WTC11 (cell line): ENCODE data around the gene TNIP3. TPM values are rescaled to one million over a fixed set of nuclear protein-coding genes. Genes with fewer than 3 reads are reported as not detected.

ENCODE experiments used
- ATAC-seq: fragments of 200-7000 bp; cut with Tn5 transposase; 2 replicates; pipeline ENCODE4 v1.10.0; 2021; ENCODE audit warnings: mild to moderate bottlenecking, moderate library complexity
- CTCF ChIA-PET: fragments of 300-600 bp; sonication (Branson Sonifier 250); formaldehyde crosslinking; loops from one replicate; lab custom pipeline; 2021; ENCODE audit warnings: antibody characterized with exemption; lab: Charles Lee
- POLR2A ChIA-PET: fragments of 350-600 bp; sonication (Branson Sonifier 250); formaldehyde crosslinking; loops from one replicate; lab custom pipeline; 2021; ENCODE audit warnings: antibody characterized with exemption; lab: Charles Lee
- DNase-seq: peaks from one replicate; pipeline ENCODE4 v3.0.0; 2021; ENCODE audit warnings: low spot score
- H3K27ac Mint-ChIP-seq: 2 replicates; pipeline ENCODE4 v1.8.0; 2021; ENCODE audit warnings: mixed read lengths
- H3K27me3 Mint-ChIP-seq: 2 replicates; pipeline ENCODE4 v1.8.0; 2021; ENCODE audit warnings: low read depth, mild to moderate bottlenecking, moderate library complexity, mixed read lengths
- H3K36me3 Mint-ChIP-seq: 2 replicates; pipeline ENCODE4 v1.8.0; 2021; ENCODE audit warnings: mixed read lengths
- H3K4me1 Mint-ChIP-seq: 2 replicates; pipeline ENCODE4 v1.8.0; 2022; ENCODE audit warnings: mixed read lengths
- H3K4me3 Mint-ChIP-seq: 2 replicates; pipeline ENCODE4 v1.8.0; 2021; ENCODE audit warnings: mild to moderate bottlenecking, moderate library complexity, mixed read lengths
- H3K9me3 Mint-ChIP-seq: 2 replicates; pipeline ENCODE4 v1.8.0; 2021; ENCODE audit warnings: mixed read lengths
- AR ChIP-seq: fragments of 250-450 bp; sonication (Bioruptor Pico); IDR thresholded peaks from 2 replicates; pipeline ENCODE4 v1.9.0; 2021; ENCODE audit warnings: mild to moderate bottlenecking
- CBFB ChIP-seq: sonication (generic); formaldehyde crosslinking; IDR thresholded peaks from 2 replicates; pipeline ENCODE4 v1.8.1; 2022; ENCODE audit warnings: mild to moderate bottlenecking, low read depth, missing genetic modification reagents
- CREM ChIP-seq: sonication (generic); formaldehyde crosslinking; IDR thresholded peaks from 2 replicates; pipeline ENCODE4 v1.8.1; 2022; ENCODE audit warnings: mild to moderate bottlenecking, missing genetic modification reagents, moderate library complexity
- E2F1 ChIP-seq: sonication (generic); formaldehyde crosslinking; IDR thresholded peaks from 2 replicates; pipeline ENCODE4 v1.8.0; 2022; ENCODE audit warnings: mild to moderate bottlenecking, missing genetic modification reagents
- FOXJ3 ChIP-seq: sonication (generic); formaldehyde crosslinking; IDR thresholded peaks from 2 replicates; pipeline ENCODE4 v1.9.0; 2021; ENCODE audit warnings: missing genetic modification reagents, mild to moderate bottlenecking, borderline replicate concordance
- FOXP1 ChIP-seq: sonication (generic); formaldehyde crosslinking; IDR thresholded peaks from 2 replicates; pipeline ENCODE4 v1.8.0; 2022; ENCODE audit warnings: missing genetic modification reagents, mild to moderate bottlenecking, moderate library complexity, borderline replicate concordance
- MYBL2 ChIP-seq: sonication (generic); formaldehyde crosslinking; IDR thresholded peaks from 2 replicates; pipeline ENCODE4 v1.8.1; 2023; ENCODE audit warnings: mild to moderate bottlenecking, moderate library complexity, missing genetic modification reagents
- NFATC4 ChIP-seq: fragments of 250-450 bp; sonication (Bioruptor Pico); IDR thresholded peaks from 2 replicates; pipeline ENCODE4 v1.9.0; 2021; ENCODE audit warnings: mild to moderate bottlenecking
- NFE2L1 ChIP-seq: sonication (generic); formaldehyde crosslinking; IDR thresholded peaks from 2 replicates; pipeline ENCODE4 v1.8.1; 2023; ENCODE audit warnings: missing genetic modification reagents
- NFYB ChIP-seq: sonication (generic); formaldehyde crosslinking; conservative IDR thresholded peaks from 2 replicates; pipeline ENCODE4 v1.8.0; 2022; ENCODE audit warnings: low read depth, missing genetic modification reagents
- NR2C2 ChIP-seq: sonication (generic); formaldehyde crosslinking; IDR thresholded peaks from 2 replicates; pipeline ENCODE4 v1.8.0; 2022; ENCODE audit warnings: mild to moderate bottlenecking, missing genetic modification reagents
- PRDM15 ChIP-seq: sonication (generic); formaldehyde crosslinking; IDR thresholded peaks from 2 replicates; pipeline ENCODE4 v1.8.0; 2022; ENCODE audit warnings: missing genetic modification reagents
- PRRX2 ChIP-seq: fragments of 250-450 bp; sonication (Bioruptor Pico); IDR thresholded peaks from 2 replicates; pipeline ENCODE4 v1.8.0; 2021; ENCODE audit warnings: mild to moderate bottlenecking
- SMAD4 ChIP-seq: sonication (generic); formaldehyde crosslinking; IDR thresholded peaks from 2 replicates; pipeline ENCODE4 v1.8.0; 2022; ENCODE audit warnings: mild to moderate bottlenecking, missing genetic modification reagents
- USF2 ChIP-seq: sonication (generic); formaldehyde crosslinking; IDR thresholded peaks from 2 replicates; pipeline ENCODE4 v1.8.1; 2023; ENCODE audit warnings: mild to moderate bottlenecking, missing genetic modification reagents, moderate library complexity
- ZBTB21 ChIP-seq: sonication (generic); formaldehyde crosslinking; IDR thresholded peaks from 2 replicates; pipeline ENCODE4 v1.8.1; 2023; ENCODE audit warnings: mild to moderate bottlenecking, missing genetic modification reagents, borderline replicate concordance
- ZNF317 ChIP-seq: sonication (generic); formaldehyde crosslinking; IDR thresholded peaks from 2 replicates; pipeline ENCODE4 v1.8.1; 2023; ENCODE audit warnings: low read depth, mild to moderate bottlenecking, moderate library complexity, missing genetic modification reagents, borderline replicate concordance
- ZNF423 ChIP-seq: fragments of 250-450 bp; sonication (Bioruptor Pico); IDR thresholded peaks from 2 replicates; pipeline ENCODE4 v2.1.2; 2022; ENCODE audit warnings: mild to moderate bottlenecking, moderate library complexity
- total RNA-seq: library from RNA; stranded (reverse); gene quantifications from 3 replicates; pipeline ENCODE4 v1.2.3, GENCODE V29; 2021
- TF ChIP-seq, protein P1 (sequence below): fragments of 250-450 bp; sonication (Bioruptor Pico); IDR thresholded peaks from 2 replicates; pipeline ENCODE4 v1.9.0; 2021; ENCODE audit warnings: mild to moderate bottlenecking, borderline replicate concordance
- TF ChIP-seq, protein P2 (sequence below): sonication (generic); formaldehyde crosslinking; conservative IDR thresholded peaks from 2 replicates; pipeline ENCODE4 v1.8.1; 2023; ENCODE audit warnings: mild to moderate bottlenecking, low read depth, missing genetic modification reagents, moderate library complexity

Gene TNIP3
- total RNA-seq, 1 experiment from 2014 or later: not detected

- TF ChIP-seq PRDM15 (no peak), NFE2L1 (CRISPR knock-in tag) (no peak), ZNF317 (CRISPR knock-in tag) (no peak), CBFB (CRISPR knock-in tag) (no peak), USF2 (CRISPR knock-in tag) (no peak), NR2C2 (CRISPR knock-in tag) (no peak), NFATC4 (CRISPR knock-in tag) (no peak), NFYB (CRISPR knock-in tag) (no peak)
- TF ChIP-seq, protein P1, sequence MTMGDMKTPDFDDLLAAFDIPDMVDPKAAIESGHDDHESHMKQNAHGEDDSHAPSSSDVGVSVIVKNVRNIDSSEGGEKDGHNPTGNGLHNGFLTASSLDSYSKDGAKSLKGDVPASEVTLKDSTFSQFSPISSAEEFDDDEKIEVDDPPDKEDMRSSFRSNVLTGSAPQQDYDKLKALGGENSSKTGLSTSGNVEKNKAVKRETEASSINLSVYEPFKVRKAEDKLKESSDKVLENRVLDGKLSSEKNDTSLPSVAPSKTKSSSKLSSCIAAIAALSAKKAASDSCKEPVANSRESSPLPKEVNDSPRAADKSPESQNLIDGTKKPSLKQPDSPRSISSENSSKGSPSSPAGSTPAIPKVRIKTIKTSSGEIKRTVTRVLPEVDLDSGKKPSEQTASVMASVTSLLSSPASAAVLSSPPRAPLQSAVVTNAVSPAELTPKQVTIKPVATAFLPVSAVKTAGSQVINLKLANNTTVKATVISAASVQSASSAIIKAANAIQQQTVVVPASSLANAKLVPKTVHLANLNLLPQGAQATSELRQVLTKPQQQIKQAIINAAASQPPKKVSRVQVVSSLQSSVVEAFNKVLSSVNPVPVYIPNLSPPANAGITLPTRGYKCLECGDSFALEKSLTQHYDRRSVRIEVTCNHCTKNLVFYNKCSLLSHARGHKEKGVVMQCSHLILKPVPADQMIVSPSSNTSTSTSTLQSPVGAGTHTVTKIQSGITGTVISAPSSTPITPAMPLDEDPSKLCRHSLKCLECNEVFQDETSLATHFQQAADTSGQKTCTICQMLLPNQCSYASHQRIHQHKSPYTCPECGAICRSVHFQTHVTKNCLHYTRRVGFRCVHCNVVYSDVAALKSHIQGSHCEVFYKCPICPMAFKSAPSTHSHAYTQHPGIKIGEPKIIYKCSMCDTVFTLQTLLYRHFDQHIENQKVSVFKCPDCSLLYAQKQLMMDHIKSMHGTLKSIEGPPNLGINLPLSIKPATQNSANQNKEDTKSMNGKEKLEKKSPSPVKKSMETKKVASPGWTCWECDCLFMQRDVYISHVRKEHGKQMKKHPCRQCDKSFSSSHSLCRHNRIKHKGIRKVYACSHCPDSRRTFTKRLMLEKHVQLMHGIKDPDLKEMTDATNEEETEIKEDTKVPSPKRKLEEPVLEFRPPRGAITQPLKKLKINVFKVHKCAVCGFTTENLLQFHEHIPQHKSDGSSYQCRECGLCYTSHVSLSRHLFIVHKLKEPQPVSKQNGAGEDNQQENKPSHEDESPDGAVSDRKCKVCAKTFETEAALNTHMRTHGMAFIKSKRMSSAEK: no peak
- TF ChIP-seq, protein P2, sequence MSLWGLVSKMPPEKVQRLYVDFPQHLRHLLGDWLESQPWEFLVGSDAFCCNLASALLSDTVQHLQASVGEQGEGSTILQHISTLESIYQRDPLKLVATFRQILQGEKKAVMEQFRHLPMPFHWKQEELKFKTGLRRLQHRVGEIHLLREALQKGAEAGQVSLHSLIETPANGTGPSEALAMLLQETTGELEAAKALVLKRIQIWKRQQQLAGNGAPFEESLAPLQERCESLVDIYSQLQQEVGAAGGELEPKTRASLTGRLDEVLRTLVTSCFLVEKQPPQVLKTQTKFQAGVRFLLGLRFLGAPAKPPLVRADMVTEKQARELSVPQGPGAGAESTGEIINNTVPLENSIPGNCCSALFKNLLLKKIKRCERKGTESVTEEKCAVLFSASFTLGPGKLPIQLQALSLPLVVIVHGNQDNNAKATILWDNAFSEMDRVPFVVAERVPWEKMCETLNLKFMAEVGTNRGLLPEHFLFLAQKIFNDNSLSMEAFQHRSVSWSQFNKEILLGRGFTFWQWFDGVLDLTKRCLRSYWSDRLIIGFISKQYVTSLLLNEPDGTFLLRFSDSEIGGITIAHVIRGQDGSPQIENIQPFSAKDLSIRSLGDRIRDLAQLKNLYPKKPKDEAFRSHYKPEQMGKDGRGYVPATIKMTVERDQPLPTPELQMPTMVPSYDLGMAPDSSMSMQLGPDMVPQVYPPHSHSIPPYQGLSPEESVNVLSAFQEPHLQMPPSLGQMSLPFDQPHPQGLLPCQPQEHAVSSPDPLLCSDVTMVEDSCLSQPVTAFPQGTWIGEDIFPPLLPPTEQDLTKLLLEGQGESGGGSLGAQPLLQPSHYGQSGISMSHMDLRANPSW (CRISPR knock-in tag): no peak
Measured at GRCh38 chr4:121168446-121169281, 4.5 kb upstream of the TNIP3 start (continued).

DNA sequence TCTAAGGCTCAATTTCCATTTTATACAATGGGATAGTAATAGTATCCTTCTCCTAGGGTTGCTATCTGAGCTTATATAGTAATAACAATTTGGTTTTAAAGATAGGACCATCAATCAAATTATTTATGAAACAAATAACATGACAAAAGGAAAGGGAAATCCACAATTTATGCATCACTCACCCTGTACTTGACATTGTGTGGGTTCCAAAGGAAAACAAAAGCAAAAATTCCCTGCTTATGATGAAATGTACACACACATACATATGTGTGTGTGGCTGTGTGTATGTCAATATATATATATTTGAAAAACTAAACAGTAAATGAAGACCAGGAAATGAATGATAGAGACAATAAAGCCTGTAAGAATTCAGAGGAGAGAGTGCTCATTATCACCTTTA, 2.9 kb upstream of the TNIP3 start:
- CTCF ChIA-PET: interaction anchor here (0.9 to 1.0 kb wide), 2 partner anchors 25 to 140 kb away, joined by 3 read pairs; no protein-coding TSS in a partner anchor
- TF ChIP-seq E2F1 (CRISPR knock-in tag): no peak
- no peak for TF ChIP-seq AR (CRISPR knock-in tag)
- TF ChIP-seq ZNF317 (CRISPR knock-in tag): no peak
- no peak for TF ChIP-seq MYBL2
- TF ChIP-seq PRRX2 (CRISPR knock-in tag): no peak
- no peak for TF ChIP-seq SMAD4 (CRISPR knock-in tag)
- no peak for TF ChIP-seq FOXJ3 (CRISPR knock-in tag)
- TF ChIP-seq ZNF423 (CRISPR knock-in tag): no peak
- no peak for TF ChIP-seq ZBTB21 (CRISPR knock-in tag)
- TF ChIP-seq CREM: no peak
- no peak for TF ChIP-seq NFYB (CRISPR knock-in tag)
- TF ChIP-seq FOXP1 (CRISPR knock-in tag): no peak

More for the DNA sequence above, 2.9 kb upstream of the TNIP3 start:
- Mint-ChIP-seq H3K4me3 (no peak overlapping the region), H3K27me3 (no peaks in the 10 kb centered on the region), H3K36me3 (no peaks in the 10 kb centered on the region), H3K4me1 (peaks cover 15% of the 10 kb centered on the region), H3K9me3 (no peaks in the 10 kb centered on the region), H3K27ac (no peak overlapping the region)
- ATAC-seq (no peak), DNase-seq (no peak)
- POLR2A ChIA-PET: no interaction called here
